CD14-positive monocyte (primary cell): Measurements from ENCODE around the gene NDST4. TPM values are rescaled to one million over a fixed set of nuclear protein-coding genes. Genes with fewer than 3 reads are reported as not detected.

Experiments
- DNase-seq, 3 donors: peaks; one replicate each; pipeline ENCODE4 v3.0.0-alpha.2; 2011 to 2022
- H2AFZ ChIP-seq: 2 replicates; pipeline ENCODE4 v1.6.0; 2012; ENCODE audit warnings: mild to moderate bottlenecking, low read depth, low read length, inconsistent platforms; ENCODE audit not compliant: insufficient read depth, poor library complexity, severe bottlenecking
- H3K27ac ChIP-seq, 2 donors: 1 replicate in 1 of 2; 2 replicates in 1 of 2; pipeline ENCODE4 v1.5.1; 2012 to 2013; ENCODE audit warnings: low read length in 2 of 2, control low read depth in 1 of 2, inconsistent platforms in 1 of 2, low read depth in 1 of 2, mild to moderate bottlenecking in 1 of 2
- H3K27me3 ChIP-seq, 2 donors: one replicate each; pipeline versions ENCODE4 v1.6.0 to v1.6.1; 2011 to 2013; ENCODE audit warnings: low read length in 2 of 2; ENCODE audit not compliant: control insufficient read depth in 2 of 2, insufficient read depth in 2 of 2
- H3K36me3 ChIP-seq, 2 donors: replicated peaks in 1 of 2; 1 replicate in 1 of 2; 2 replicates in 1 of 2; pipeline versions ENCODE4 v1.5.1 to v1.6.1; 2012 to 2013; ENCODE audit warnings: low read length in 2 of 2, control low read depth in 1 of 2, inconsistent platforms in 1 of 2, mild to moderate bottlenecking in 1 of 2; ENCODE audit not compliant: insufficient read depth in 2 of 2, control insufficient read depth in 1 of 2
- H3K4me1 ChIP-seq, 2 donors: 1 replicate in 1 of 2; 2 replicates in 1 of 2; pipeline versions ENCODE4 v1.5.1 to v1.6.1; 2012 to 2013; ENCODE audit warnings: low read length in 2 of 2, control low read depth in 1 of 2, inconsistent platforms in 1 of 2, mild to moderate bottlenecking in 1 of 2, moderate library complexity in 1 of 2; ENCODE audit not compliant: insufficient read depth in 2 of 2, control insufficient read depth in 1 of 2
- H3K4me2 ChIP-seq: replicated peaks from 2 replicates; pipeline ENCODE3; 2012; ENCODE audit warnings: low read length, moderate library complexity, mild to moderate bottlenecking; ENCODE audit not compliant: poor library complexity, severe bottlenecking; ENCODE audit errors: extremely low read depth
- H3K4me3 ChIP-seq, 3 experiments: fragments of 200-600 bp in 1 of 3; sonication (generic) in 1 of 3; replicated peaks in 1 of 3; 1 replicate in 2 of 3; 2 replicates in 1 of 3; pipeline ENCODE4 v1.5.1; 2011 to 2013; ENCODE audit warnings: low read length in 3 of 3, mild to moderate bottlenecking in 3 of 3, control low read depth in 2 of 3, low read depth in 2 of 3, inconsistent platforms in 1 of 3, moderate library complexity in 1 of 3
- H3K79me2 ChIP-seq: 2 replicates; pipeline ENCODE4 v1.6.0; 2012; ENCODE audit warnings: mild to moderate bottlenecking, control low read depth, inconsistent platforms, low read length, moderate library complexity; ENCODE audit not compliant: insufficient read depth
- H3K9ac ChIP-seq: 2 replicates; pipeline ENCODE4 v1.6.0; 2017; ENCODE audit warnings: low read length, mild to moderate bottlenecking; ENCODE audit not compliant: insufficient read depth, poor library complexity, severe bottlenecking
- H3K9me3 ChIP-seq, 2 donors: replicated peaks in 1 of 2; 1 replicate in 1 of 2; 2 replicates in 1 of 2; pipeline versions ENCODE4 v1.5.1 to v1.6.1; 2012 to 2013; ENCODE audit warnings: low read length in 2 of 2, control low read depth in 1 of 2; ENCODE audit not compliant: control insufficient read depth in 1 of 2, insufficient read depth in 1 of 2
- H4K20me1 ChIP-seq: 2 replicates; pipeline ENCODE4 v1.6.0; 2012; ENCODE audit warnings: mild to moderate bottlenecking, low read length, control low read depth, moderate library complexity; ENCODE audit not compliant: insufficient read depth
- H3K27ac Mint-ChIP-seq, 7 donors: one replicate each; pipeline ENCODE4 v1.8.0; 2020; ENCODE audit warnings: mild to moderate bottlenecking in 7 of 7, mixed read lengths in 7 of 7, moderate library complexity in 6 of 7, inconsistent platforms in 2 of 7
- H3K27me3 Mint-ChIP-seq, 3 donors: one replicate each; pipeline ENCODE4 v1.8.0; 2021 to 2022; ENCODE audit warnings: low read depth in 3 of 3, mild to moderate bottlenecking in 3 of 3, mixed read lengths in 3 of 3, moderate library complexity in 3 of 3, inconsistent platforms in 1 of 3
- H3K36me3 Mint-ChIP-seq, 2 donors: one replicate each; pipeline ENCODE4 v1.8.0; 2020; ENCODE audit warnings: mixed read lengths in 2 of 2, inconsistent platforms in 1 of 2, mild to moderate bottlenecking in 1 of 2
- H3K4me1 Mint-ChIP-seq: one replicate; pipeline ENCODE4 v1.8.0; 2020; ENCODE audit warnings: mild to moderate bottlenecking, mixed read lengths
- H3K4me3 Mint-ChIP-seq, 2 donors: one replicate each; pipeline ENCODE4 v1.8.0; 2020; ENCODE audit warnings: mild to moderate bottlenecking in 2 of 2, mixed read lengths in 2 of 2, moderate library complexity in 1 of 2
- H3K9me3 Mint-ChIP-seq, 7 donors: one replicate each; pipeline ENCODE4 v1.8.0; 2020 to 2022; ENCODE audit warnings: mixed read lengths in 7 of 7, mild to moderate bottlenecking in 6 of 7, moderate library complexity in 6 of 7, inconsistent platforms in 2 of 7
- CTCF ChIP-seq: fragments of 200-600 bp; IDR thresholded peaks from one replicate; pipeline ENCODE4 v1.8.0; 2022; ENCODE audit warnings: antibody characterized with exemption, mild to moderate bottlenecking
- WGBS: methylation state at CpG from one replicate; pipeline ENCODE4 v1.1.5; 2013; ENCODE audit warnings: missing lambda C conversion rate; ENCODE audit not compliant: insufficient coverage; 5-methylcytosine and 5-hydroxymethylcytosine counted together
- intact Hi-C, 2 donors: fragments of 100-400 bp; cut with micrococcal nuclease; formaldehyde crosslinking; loops; one replicate each; pipeline versions ENCODE4 v1.15.0 to v1.15.1; 2023
- polyA plus RNA-seq, 3 donors: library from polyadenylated mRNA; depleted of rRNA in 1 of 3; unstranded in 2 of 3; stranded (reverse) in 1 of 3; fragments of 300-500 nt in 2 of 3; fragments of >200 nt in 1 of 3; fragmentation: Illumina TruSeq in 2 of 3; gene quantifications; 1 replicate in 2 of 3; 2 replicates in 1 of 3; pipeline ENCODE4 v1.2.3, GENCODE V29; 2012 to 2021

The NDST4 gene
- polyA plus RNA-seq, 3 donors = not detected

GRCh38 chr4:114921790-114922591 lies 191.4 kb downstream of the NDST4 start:
- WGBS = 87% methylated on average over 10 of the region's 13 CpGs

GRCh38 chr4:114921191-114921590 lies 192.2 kb downstream of the NDST4 start:
- H3K27me3 Mint-ChIP-seq = peaks cover 0 to 2% (median 0%) of the 10 kb centered on the region in 3 donors
- no peak overlapping the region for H3K27ac ChIP-seq
- no peak overlapping the region for H3K4me3 Mint-ChIP-seq
- peaks cover 0 to 2% (median 0%) of the 10 kb centered on the region in 7 donors for H3K9me3 Mint-ChIP-seq
- H3K79me2 ChIP-seq = no peaks in the 10 kb centered on the region
- H3K27me3 ChIP-seq = no peaks in the 10 kb centered on the region
- WGBS = no CpG with 5 or more reads among the region's 3 CpGs
- H3K9ac ChIP-seq = no peak overlapping the region
- H3K36me3 Mint-ChIP-seq = no peaks in the 10 kb centered on the region
- H2AFZ ChIP-seq = no peak overlapping the region
- H3K4me1 ChIP-seq = no peaks in the 10 kb centered on the region
- no peaks in the 10 kb centered on the region for H3K36me3 ChIP-seq
- H3K9me3 ChIP-seq = no peaks in the 10 kb centered on the region
- no peaks in the 10 kb centered on the region for H4K20me1 ChIP-seq
- no peak for DNase-seq
- no peak overlapping the region for H3K4me3 ChIP-seq
- H3K4me2 ChIP-seq = no peak overlapping the region
- intact Hi-C loops = no loop called here
- no peak overlapping the region for H3K27ac Mint-ChIP-seq
- no peaks in the 10 kb centered on the region for H3K4me1 Mint-ChIP-seq
- TF ChIP-seq CTCF = no peak

More at GRCh38 chr4:114921790-114922591, 191.4 kb downstream of the NDST4 start:
- H3K27ac Mint-ChIP-seq = no peak overlapping the region
- H3K4me3 ChIP-seq = no peak overlapping the region
- DNase-seq = no peak
- H2AFZ ChIP-seq = no peak overlapping the region
- H3K4me3 Mint-ChIP-seq = no peak overlapping the region
- H3K27me3 ChIP-seq = no peaks in the 10 kb centered on the region
- H4K20me1 ChIP-seq = no peaks in the 10 kb centered on the region
- peaks cover 0 to 2% (median 0%) of the 10 kb centered on the region in 3 donors for H3K27me3 Mint-ChIP-seq
- H3K9ac ChIP-seq = no peak overlapping the region
- H3K27ac ChIP-seq = no peak overlapping the region
- no peaks in the 10 kb centered on the region for H3K4me1 ChIP-seq
- TF ChIP-seq CTCF = no peak
- H3K4me2 ChIP-seq = no peak overlapping the region
- intact Hi-C loops = no loop called here
- no peaks in the 10 kb centered on the region for H3K36me3 Mint-ChIP-seq
- H3K36me3 ChIP-seq = no peaks in the 10 kb centered on the region
- H3K79me2 ChIP-seq = no peaks in the 10 kb centered on the region
- H3K9me3 ChIP-seq = no peaks in the 10 kb centered on the region
- no peaks in the 10 kb centered on the region for H3K4me1 Mint-ChIP-seq
- peaks cover 0 to 2% (median 0%) of the 10 kb centered on the region in 7 donors for H3K9me3 Mint-ChIP-seq
